Measurements from ENCODE around the gene PGAM1. TPM values are rescaled to one million over a fixed set of nuclear protein-coding genes. Genes with fewer than 3 reads are reported as not detected.

The PGAM1 gene
- total RNA-seq, 1 experiment from 2014 or later, result 497 TPM

- Histone ChIP-seq H3K9me2 (ENCODE audit: insufficient read depth) (no peaks in the 10 kb centered on the region), H3K79me2 (ENCODE audit: insufficient read depth, low read length) (0 out of 2 replicates have a peak, but pooled peaks cover 4% of the 10 kb centered on the region), H3K4me3 (replicated peaks in 1 of 2; ENCODE audit: low read depth in 1 of 2, low read length in 2 of 2) (no peak overlapping the region), H3K27ac (ENCODE audit: low read depth, low read length) (no peak overlapping the region), H3K4me1 (ENCODE audit: control insufficient read depth in 1 of 2, insufficient read depth in 2 of 2, low read length in 2 of 2) (no peaks in the 10 kb centered on the region), H4K20me1 (ENCODE audit: insufficient read depth) (no peaks in the 10 kb centered on the region), H3K4me2 (ENCODE audit: low read length) (no peak overlapping the region), H3K9me3 (ENCODE audit: control insufficient read depth in 1 of 2, insufficient read depth in 1 of 2, low read depth in 1 of 2, low read length in 2 of 2) (no peaks in the 10 kb centered on the region), H3K36me3 (ENCODE audit: control insufficient read depth in 1 of 2, insufficient read depth in 2 of 2, low read length in 2 of 2) (peaks cover 16 to 31% of the 10 kb centered on the region in 2 experiments), H3K27me3 (ENCODE audit: insufficient read depth, low read length) (no peaks in the 10 kb centered on the region), H3K9ac (ENCODE audit: low read length) (no peak overlapping the region), H2AFZ (ENCODE audit: low read depth, low read length, poor library complexity, severe bottlenecking) (no peak overlapping the region)
- ChIA-PET CTCF (no interaction called here), RAD21 (ENCODE audit: low non-redundant PET in 1 of 2, low total read pairs in 2 of 2, uncharacterized antibody in 2 of 2, unreplicated experiment in 2 of 2) (no interaction called here), POLR2A (no interaction called here)
- TF ChIP-seq FOSL1 (IDR thresholded peaks at IDR 0.05; ENCODE audit: low read depth) (no peak), TCF7L2 (IDR thresholded peaks at IDR 0.05; ENCODE audit: borderline replicate concordance, extremely low read depth, insufficient read depth, insufficient read length) (no peak), CBX3 (IDR thresholded peaks at IDR 0.05; ENCODE audit: low read depth) (no peak), REST (IDR thresholded peaks at IDR 0.05; ENCODE audit: low read depth) (no peak), SP1 (IDR thresholded peaks at IDR 0.05; ENCODE audit: low read depth) (no peak), CTCF (IDR thresholded peaks at IDR 0.05 in 2 of 3, conservative IDR thresholded peaks at IDR 0.05 in 1 of 3; ENCODE audit: borderline replicate concordance in 1 of 3, insufficient read depth in 1 of 3, low read depth in 2 of 3, low read length in 2 of 3) (no peak), CEBPB (IDR thresholded peaks at IDR 0.05; ENCODE audit: low read depth) (no peak), MAX (IDR thresholded peaks at IDR 0.05) (no peak)
- intact Hi-C loops (cut with micrococcal nuclease), result no loop called here
- no peak for ATAC-seq
- no peak for DNase-seq (ENCODE audit: low read depth, low spot score)
- BruUV-seq (replicated peaks), result no TSS peak
These were observed 46.8 kb upstream of the PGAM1 start for GRCh38 chr10:97378933-97379921.
